ENCODE data around the gene TMEM156. TPM values are rescaled to one million over a fixed set of nuclear protein-coding genes. Genes with fewer than 3 reads are reported as not detected.

The TMEM156 gene
- total RNA-seq, 6 donors from 2014 or later: 0.30 to 1.8 (median 1.0) TPM; not detected in 1

DNA sequence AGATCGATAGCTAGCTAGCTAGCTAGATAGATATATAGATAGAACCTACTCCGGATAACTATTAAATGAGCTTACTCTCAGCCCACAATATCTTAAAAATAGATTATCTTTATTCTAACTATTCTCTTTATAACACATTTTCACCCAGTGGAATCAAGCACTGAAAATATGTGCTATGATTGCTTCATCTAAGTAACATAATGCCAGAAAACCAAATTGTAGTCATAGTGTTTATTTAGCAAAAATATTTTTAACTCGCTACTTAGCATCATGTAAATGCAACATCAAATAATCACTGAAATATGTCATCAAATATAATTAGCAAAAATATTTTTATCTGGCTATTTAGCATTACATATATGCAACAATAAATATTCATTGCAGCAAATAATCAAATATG, 1.5 kb downstream of the TMEM156 start:
- H3K4me3 ChIP-seq: no peak overlapping the region
- 78 to 81% methylated on average over 3 of the region's 3 CpGs for WGBS, 2 donors
- peaks cover 0 to 11% (median 3%) of the 10 kb centered on the region in 4 donors for H3K4me1 ChIP-seq
- TF ChIP-seq EP300 (IDR thresholded peaks at IDR 0.05): no peak
- TF ChIP-seq, protein P1, sequence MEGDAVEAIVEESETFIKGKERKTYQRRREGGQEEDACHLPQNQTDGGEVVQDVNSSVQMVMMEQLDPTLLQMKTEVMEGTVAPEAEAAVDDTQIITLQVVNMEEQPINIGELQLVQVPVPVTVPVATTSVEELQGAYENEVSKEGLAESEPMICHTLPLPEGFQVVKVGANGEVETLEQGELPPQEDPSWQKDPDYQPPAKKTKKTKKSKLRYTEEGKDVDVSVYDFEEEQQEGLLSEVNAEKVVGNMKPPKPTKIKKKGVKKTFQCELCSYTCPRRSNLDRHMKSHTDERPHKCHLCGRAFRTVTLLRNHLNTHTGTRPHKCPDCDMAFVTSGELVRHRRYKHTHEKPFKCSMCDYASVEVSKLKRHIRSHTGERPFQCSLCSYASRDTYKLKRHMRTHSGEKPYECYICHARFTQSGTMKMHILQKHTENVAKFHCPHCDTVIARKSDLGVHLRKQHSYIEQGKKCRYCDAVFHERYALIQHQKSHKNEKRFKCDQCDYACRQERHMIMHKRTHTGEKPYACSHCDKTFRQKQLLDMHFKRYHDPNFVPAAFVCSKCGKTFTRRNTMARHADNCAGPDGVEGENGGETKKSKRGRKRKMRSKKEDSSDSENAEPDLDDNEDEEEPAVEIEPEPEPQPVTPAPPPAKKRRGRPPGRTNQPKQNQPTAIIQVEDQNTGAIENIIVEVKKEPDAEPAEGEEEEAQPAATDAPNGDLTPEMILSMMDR (IDR thresholded peaks at IDR 0.05): no peak
- no peak for TF ChIP-seq POLR2AphosphoS5 (IDR thresholded peaks at IDR 0.05)
- TF ChIP-seq POLR2A (IDR thresholded peaks at IDR 0.05): no peak
- H3K9me3 ChIP-seq: no peaks in the 10 kb centered on the region
- no peaks in the 10 kb centered on the region for H3K36me3 ChIP-seq
- H3K27me3 ChIP-seq: no peaks in the 10 kb centered on the region
- H3K27ac ChIP-seq: no peak overlapping the region
- DNase-seq: no peak
- ATAC-seq (ENCODE audit: low FRiP score in 2 of 2): no peak

DNA sequence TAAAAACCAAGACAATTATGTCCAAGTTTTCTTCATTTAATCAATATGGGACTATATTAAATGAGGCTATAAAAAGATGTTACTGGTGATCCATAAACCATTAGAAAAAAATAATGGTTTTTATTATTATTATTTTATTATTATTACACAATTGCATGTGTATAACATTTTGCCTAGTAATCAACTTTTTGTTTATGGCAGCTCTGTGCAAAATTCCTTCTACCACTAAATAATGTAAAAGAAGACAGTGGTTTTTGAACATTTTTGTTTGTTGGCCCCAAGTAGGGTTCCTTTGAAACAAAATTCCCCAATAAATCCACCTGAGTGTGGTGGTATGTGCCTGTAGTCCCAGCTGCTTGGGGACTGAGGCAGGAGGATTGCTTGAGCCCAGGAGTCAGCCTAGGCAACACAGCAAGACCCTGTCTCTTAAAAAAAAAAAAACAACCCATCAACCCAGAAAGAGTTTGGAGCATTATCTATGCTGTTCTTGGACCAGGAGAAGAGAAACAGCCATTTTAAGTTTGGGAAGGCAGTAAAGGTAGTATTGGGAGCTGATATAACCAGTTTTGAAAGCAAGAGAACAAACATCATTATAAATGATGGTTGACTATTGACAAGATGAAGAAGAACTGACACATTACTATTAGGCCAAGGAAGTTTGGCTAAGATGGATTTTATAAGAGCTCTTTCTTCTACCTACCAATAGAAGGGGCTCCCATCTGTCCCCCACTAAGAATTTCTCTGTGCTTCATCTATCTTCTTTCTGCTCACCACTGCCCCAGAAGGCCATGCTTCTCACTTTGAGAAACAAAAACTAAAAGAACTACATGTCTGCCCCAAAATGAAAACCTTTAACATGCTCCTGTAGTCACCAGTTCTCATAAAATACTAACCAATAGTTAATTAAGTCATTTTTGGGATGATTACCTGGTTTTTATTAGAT, 2.2 kb downstream of the TMEM156 start:
- Histone ChIP-seq H3K4me1 (peaks cover 0 to 11% (median 3%) of the 10 kb centered on the region in 4 donors), H3K27ac (no peak overlapping the region), H3K27me3 (no peaks in the 10 kb centered on the region), H3K4me3 (no peak overlapping the region), H3K9me3 (no peaks in the 10 kb centered on the region), H3K36me3 (no peaks in the 10 kb centered on the region)
- DNase-seq (no peak), ATAC-seq (ENCODE audit: low FRiP score in 2 of 2) (no peak)
- no peak for TF ChIP-seq POLR2AphosphoS5 (IDR thresholded peaks at IDR 0.05)
- TF ChIP-seq, protein P1 (IDR thresholded peaks at IDR 0.05): no peak

DNA sequence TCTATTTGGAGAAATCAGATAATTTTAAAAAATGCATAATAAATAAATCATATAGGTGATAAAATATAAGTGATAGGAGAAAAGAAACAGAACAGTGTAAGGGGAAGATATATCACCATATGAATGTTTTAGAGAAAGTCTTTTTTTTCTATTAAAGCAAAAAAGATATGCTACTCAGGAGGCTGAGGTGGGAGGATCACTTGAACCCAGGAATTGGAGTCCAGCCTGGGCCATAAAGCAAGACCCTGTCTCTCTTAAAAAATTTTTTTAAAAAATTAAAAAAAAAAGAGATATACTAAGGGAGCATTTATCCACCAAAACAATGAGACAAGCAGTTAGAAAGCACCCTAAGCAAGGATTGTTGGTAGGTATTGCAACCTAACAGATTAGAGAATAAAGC, 6.1 kb downstream of the TMEM156 start:
- no peak for DNase-seq
- peaks cover 0 to 5% (median 1%) of the 10 kb centered on the region in 4 donors for H3K4me1 ChIP-seq

DNA sequence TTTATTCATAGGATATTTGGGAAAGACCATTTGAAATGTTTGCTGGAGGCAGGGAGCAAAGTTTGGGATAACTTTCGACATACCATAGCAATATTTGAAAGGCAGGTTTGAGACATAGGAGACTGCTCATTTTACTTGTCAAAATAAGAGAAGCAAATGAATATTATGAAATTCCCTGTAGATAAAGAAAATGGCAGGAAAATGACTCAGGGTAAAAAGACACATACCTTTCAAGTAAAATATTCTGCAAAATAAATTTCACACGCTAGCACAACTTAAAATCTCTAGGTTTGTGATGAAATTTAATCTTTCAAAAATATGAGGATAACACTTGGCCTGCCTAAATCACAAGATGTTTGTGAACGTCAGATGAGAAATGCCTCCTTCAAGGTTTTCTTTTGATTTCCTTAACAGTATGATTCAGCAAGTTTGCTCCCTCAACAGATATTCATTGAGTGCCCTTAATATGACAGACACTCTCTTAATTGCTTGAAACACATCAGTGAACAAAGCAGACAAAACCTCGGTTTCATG, 6.6 kb downstream of the TMEM156 start:
- WGBS, 2 donors: 62 to 63% methylated on average over 4 of the region's 4 CpGs
- Histone ChIP-seq H3K4me3 (no peak overlapping the region), H3K4me1 (peaks cover 0 to 2% (median 1%) of the 10 kb centered on the region in 4 donors), H3K27ac (no peak overlapping the region), H3K9me3 (no peaks in the 10 kb centered on the region), H3K36me3 (no peaks in the 10 kb centered on the region), H3K27me3 (no peaks in the 10 kb centered on the region)
- no peak for ATAC-seq (ENCODE audit: low FRiP score in 2 of 2)
- no peak for TF ChIP-seq POLR2AphosphoS5 (IDR thresholded peaks at IDR 0.05)
- TF ChIP-seq POLR2A (IDR thresholded peaks at IDR 0.05): no peak
- TF ChIP-seq EP300 (IDR thresholded peaks at IDR 0.05): no peak
- TF ChIP-seq, protein P1 (IDR thresholded peaks at IDR 0.05): no peak
- no peak for DNase-seq

More for the DNA sequence above, 6.1 kb downstream of the TMEM156 start:
- ATAC-seq (ENCODE audit: low FRiP score in 2 of 2): no peak
- no peak overlapping the region for H3K27ac ChIP-seq
- no peaks in the 10 kb centered on the region for H3K36me3 ChIP-seq
- H3K27me3 ChIP-seq: no peaks in the 10 kb centered on the region
- no peak overlapping the region for H3K4me3 ChIP-seq
- TF ChIP-seq POLR2AphosphoS5 (IDR thresholded peaks at IDR 0.05) (no peak), POLR2A (IDR thresholded peaks at IDR 0.05) (no peak), EP300 (IDR thresholded peaks at IDR 0.05) (no peak)
- TF ChIP-seq, protein P1 (IDR thresholded peaks at IDR 0.05): no peak
- no peaks in the 10 kb centered on the region for H3K9me3 ChIP-seq

All from upper lobe of left lung (tissue), 6 donors.